Fibroblast of pulmonary artery (primary cell): ENCODE measurements around the gene SELENBP1.

Experiments
- DNase-seq: peaks from one replicate; pipeline ENCODE4 v3.0.0-alpha.2; 2010; ENCODE audit warnings: low read depth
- H3K4me3 ChIP-seq: replicated peaks from 2 replicates; pipeline ENCODE4 v1.5.1; 2011; ENCODE audit warnings: low read depth, mild to moderate bottlenecking, control low read depth, low read length, moderate library complexity
- TF ChIP-seq, protein P1 (sequence below): IDR thresholded peaks from 2 replicates; pipeline ENCODE4 v1.5.1; 2011; ENCODE audit warnings: mild to moderate bottlenecking, control low read depth, low read length, inconsistent platforms; ENCODE audit errors: missing control alignments

SELENBP1 gene

DNA sequence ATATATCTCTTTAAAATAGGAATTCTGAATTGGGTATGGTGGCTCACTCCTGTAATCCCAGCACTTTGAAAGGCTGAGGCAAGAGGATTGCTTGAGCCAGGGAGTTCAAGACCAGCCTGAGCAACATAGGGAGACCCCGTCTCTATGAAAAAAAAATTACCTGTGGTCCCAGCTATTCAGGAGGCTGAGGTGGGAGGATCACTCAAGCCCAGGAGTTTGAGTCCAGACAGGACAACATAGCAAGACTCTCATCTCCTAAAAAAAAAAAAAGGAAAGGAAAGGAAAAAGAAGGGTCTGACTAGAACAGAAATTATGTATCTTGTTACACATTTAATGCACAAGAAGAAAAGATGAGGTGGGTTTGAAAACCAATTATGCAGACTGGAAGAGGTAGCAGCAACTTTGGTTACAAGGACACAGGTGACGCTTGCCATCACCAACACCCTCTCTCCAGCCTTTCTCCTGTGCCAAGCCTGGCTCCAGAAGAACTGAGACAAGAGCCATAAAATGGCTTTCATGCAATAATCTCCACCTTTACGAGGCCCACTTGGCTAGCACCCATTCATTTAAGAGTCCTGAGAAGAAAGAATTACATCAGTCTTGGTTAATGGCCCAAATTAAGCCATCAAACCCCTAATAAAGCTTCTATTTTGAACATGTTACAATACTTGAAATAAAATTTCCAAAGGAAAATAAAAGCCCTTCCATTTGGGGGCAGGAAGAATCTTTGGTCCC, 4.8 kb upstream of the SELENBP1 start:
- H3K4me3 ChIP-seq, result no peak overlapping the region
- TF ChIP-seq, protein P1, sequence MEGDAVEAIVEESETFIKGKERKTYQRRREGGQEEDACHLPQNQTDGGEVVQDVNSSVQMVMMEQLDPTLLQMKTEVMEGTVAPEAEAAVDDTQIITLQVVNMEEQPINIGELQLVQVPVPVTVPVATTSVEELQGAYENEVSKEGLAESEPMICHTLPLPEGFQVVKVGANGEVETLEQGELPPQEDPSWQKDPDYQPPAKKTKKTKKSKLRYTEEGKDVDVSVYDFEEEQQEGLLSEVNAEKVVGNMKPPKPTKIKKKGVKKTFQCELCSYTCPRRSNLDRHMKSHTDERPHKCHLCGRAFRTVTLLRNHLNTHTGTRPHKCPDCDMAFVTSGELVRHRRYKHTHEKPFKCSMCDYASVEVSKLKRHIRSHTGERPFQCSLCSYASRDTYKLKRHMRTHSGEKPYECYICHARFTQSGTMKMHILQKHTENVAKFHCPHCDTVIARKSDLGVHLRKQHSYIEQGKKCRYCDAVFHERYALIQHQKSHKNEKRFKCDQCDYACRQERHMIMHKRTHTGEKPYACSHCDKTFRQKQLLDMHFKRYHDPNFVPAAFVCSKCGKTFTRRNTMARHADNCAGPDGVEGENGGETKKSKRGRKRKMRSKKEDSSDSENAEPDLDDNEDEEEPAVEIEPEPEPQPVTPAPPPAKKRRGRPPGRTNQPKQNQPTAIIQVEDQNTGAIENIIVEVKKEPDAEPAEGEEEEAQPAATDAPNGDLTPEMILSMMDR, result no peak
- DNase-seq, result no peak

DNA sequence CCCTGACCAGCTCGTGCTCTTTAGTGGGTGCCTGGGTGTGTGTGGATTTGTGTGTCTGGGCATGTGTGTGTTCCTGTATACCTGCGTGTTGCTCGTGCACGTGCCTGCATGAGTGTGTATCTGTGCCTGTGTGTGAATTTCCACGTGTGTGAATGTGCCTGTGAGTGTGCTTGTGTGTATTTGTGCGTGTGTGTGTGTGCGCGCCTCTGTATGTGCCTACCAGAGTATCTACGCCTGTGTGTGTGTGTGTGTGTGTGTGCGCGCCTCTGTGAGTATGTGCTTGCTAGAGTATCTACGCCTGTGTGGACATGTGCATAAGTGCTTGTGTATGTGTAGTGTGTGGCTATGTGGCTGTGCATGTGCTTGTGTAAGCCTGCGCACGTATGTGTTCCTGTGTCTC, 691 bp upstream of the SELENBP1 start:
- TF ChIP-seq, protein P1, result no peak

DNA sequence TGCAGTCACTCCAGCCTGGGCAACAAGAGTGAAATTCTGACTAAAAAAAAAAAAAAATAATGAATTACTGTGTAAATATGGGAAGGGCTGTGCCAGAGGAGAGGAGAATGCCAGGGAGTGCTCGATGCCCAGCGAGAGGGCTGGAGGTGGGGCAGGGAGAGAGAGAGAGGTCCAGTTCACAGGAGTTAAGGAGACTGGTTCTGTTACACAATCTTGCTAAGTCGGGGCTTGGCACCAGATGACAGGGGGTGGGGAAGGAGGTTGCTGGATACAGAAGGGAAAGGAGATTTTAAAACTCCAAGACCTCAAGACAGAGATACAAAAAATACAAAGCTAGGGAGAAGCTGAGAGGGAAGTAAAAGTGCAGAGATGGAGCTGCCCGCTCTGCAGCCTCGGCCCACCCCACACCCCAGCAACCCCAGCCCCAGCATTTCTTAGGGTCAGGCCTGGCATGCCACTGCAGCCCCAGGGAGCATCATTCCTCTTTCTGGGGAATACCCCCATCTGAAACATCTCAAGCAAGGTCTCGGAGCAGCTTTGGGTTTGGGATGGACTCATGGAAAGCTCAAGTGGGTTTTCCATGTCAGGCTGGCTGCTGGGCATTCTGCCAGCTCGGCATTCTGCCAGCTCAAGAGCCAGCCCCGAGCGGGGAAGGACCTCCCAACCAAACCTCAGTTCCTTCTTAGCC, 991 bp downstream of the SELENBP1 start:
- TF ChIP-seq, protein P1, result no peak
- H3K4me3 ChIP-seq, result peak overlapping the region; percentile 61
- DNase-seq, result peak; percentile 75

More for the DNA sequence above, 691 bp upstream of the SELENBP1 start:
- H3K4me3 ChIP-seq, result no peak overlapping the region
- no peak for DNase-seq

DNA sequence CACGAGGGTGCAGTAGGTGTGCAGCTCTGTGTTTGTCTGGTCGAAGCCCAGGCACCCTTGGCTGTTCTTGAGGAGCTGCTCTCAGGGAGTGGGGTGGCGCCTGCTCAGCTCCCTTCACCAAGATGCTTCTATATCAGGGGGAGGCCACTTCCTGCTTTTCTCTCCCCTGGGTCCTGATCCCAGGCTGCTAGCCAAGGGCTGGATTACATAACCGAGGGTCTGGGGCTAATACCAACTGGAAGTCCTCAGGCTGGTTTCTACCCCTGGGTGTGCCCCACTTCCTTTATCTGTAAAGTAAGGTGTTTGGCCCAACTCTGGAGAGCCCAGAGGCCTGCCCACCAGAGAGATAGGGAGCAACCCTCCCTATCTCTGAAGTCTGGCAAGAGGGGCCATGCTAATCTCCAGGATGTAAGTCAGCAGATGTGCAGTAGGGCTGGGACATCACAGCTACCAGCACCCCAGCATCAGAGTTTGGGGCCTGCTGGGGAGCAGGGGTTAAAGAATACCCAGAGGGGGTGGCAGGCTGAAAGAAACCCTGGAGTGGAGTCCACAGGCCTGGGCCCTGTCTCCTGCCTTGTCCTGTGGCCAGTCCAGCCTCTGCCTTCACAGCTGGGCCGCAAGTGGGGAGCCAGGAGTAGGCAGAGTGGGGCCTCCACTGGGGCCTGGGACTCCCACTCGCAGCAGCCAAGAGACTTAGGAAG, 2.1 kb downstream of the SELENBP1 start:
- DNase-seq, result peak; percentile 54
- TF ChIP-seq, protein P1, result no peak

DNA sequence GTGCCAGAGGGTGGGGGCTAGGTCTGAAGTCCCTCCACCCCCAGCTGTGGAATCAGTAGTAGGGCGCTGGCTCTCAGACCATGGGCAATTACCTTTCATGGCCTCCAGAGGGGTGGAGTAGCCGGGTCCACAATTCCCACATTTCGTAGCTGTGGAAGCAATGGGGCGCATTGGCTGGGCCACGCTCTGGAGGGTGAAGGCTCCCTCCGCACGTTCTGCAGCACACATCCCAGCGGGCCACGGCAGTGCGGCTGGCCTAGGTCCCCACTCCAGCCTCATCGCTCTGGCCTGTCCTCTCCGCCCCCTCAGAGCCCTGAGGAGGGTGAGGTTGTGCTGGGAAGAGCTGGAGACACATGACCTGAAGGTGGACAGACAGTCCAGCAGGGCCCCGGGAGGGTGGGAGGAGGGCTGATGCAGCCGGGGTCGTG, 2.9 kb downstream of the SELENBP1 start:
- TF ChIP-seq, protein P1, result no peak
- no peak for DNase-seq
- H3K4me3 ChIP-seq, result no peak overlapping the region

More for the DNA sequence above, 2.1 kb downstream of the SELENBP1 start:
- H3K4me3 ChIP-seq, result no peak overlapping the region

DNA sequence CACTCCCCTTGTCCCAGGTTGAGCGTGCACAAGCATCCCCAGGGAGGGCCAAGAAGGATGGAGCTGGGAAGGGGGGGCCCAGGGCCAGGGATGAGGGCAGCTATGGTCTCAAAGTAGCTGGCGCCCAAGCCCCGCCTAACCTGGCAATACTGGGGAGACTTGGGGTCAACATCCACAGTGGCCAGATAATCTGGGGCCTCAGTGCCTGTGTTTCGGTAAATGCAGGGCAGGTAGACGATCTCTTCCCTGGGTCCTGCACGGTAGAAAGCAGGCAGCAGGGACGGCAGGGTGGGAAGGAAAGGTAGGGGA, 3.2 kb downstream of the SELENBP1 start:
- no peak for DNase-seq
- no peak overlapping the region for H3K4me3 ChIP-seq
- TF ChIP-seq, protein P1, result no peak
